Keratinocyte (primary cell): ENCODE data around the gene TMUB1. TPM values are rescaled to one million over a fixed set of nuclear protein-coding genes. Genes with fewer than 3 reads are reported as not detected.

Experiments used
- DNase-seq: peaks from one replicate; pipeline ENCODE4 v3.0.0-alpha.2; 2011; ENCODE audit warnings: low read depth, missing footprints, low spot score
- FAIRE-seq: peaks from 2 replicates; lab custom pipeline; 2011; peaks lifted over from hg19 to GRCh38; lab: Jason Lieb, UNC
- H2AFZ ChIP-seq: 2 replicates; pipeline ENCODE4 v1.6.0; 2012; ENCODE audit warnings: low read length, control low read depth, inconsistent platforms; ENCODE audit not compliant: control insufficient read depth
- H3K27ac ChIP-seq: 2 replicates; pipeline ENCODE4 v1.5.1; 2011; ENCODE audit warnings: low read length; ENCODE audit not compliant: control insufficient read depth, insufficient read depth
- H3K27me3 ChIP-seq: 3 replicates; pipeline ENCODE4 v1.6.0; 2011; ENCODE audit warnings: low read length; ENCODE audit not compliant: control insufficient read depth, insufficient read depth; ENCODE audit errors: extremely low read depth
- H3K36me3 ChIP-seq, 2 experiments: 2 replicates in 1 of 2; 3 replicates in 1 of 2; pipeline ENCODE4 v1.5.1; 2011; ENCODE audit warnings: low read length in 2 of 2, mild to moderate bottlenecking in 1 of 2; ENCODE audit not compliant: control insufficient read depth in 2 of 2, insufficient read depth in 2 of 2; ENCODE audit errors: extremely low read depth in 1 of 2
- H3K4me1 ChIP-seq: 3 replicates; pipeline ENCODE4 v1.5.1; 2011; ENCODE audit warnings: low read length; ENCODE audit not compliant: control insufficient read depth, insufficient read depth; ENCODE audit errors: extremely low read depth
- H3K4me2 ChIP-seq: 3 replicates; pipeline ENCODE4 v1.6.0; 2011; ENCODE audit warnings: low read depth, low read length; ENCODE audit not compliant: control insufficient read depth, insufficient read depth; ENCODE audit errors: extremely low read depth
- H3K4me3 ChIP-seq, 3 experiments: fragments of 200-600 bp in 1 of 3; sonication (generic) in 1 of 3; 2 replicates in 2 of 3; 3 replicates in 1 of 3; pipeline ENCODE4 v1.5.1; 2011 to 2016; ENCODE audit warnings: low read length in 3 of 3, mild to moderate bottlenecking in 3 of 3, control low read depth in 2 of 3, inconsistent platforms in 1 of 3, low read depth in 1 of 3, mixed read lengths in 1 of 3, mixed run types in 1 of 3, moderate library complexity in 1 of 3; ENCODE audit not compliant: control insufficient read depth in 2 of 3, insufficient read depth in 2 of 3; ENCODE audit errors: extremely low read depth in 1 of 3
- H3K79me2 ChIP-seq: 2 replicates; pipeline ENCODE4 v1.6.0; 2012; ENCODE audit warnings: low read length; ENCODE audit not compliant: control insufficient read depth, insufficient read depth
- H3K9ac ChIP-seq: 3 replicates; pipeline ENCODE4 v1.6.0; 2011; ENCODE audit warnings: low read length; ENCODE audit not compliant: control insufficient read depth, insufficient read depth; ENCODE audit errors: extremely low read depth
- H3K9me1 ChIP-seq: 3 replicates; pipeline ENCODE4 v1.6.0; 2011; ENCODE audit warnings: low read length; ENCODE audit not compliant: control insufficient read depth, insufficient read depth; ENCODE audit errors: extremely low read depth
- H3K9me3 ChIP-seq: 2 replicates; pipeline ENCODE4 v1.5.1; 2012; ENCODE audit warnings: low read depth, low read length; ENCODE audit not compliant: control insufficient read depth
- H4K20me1 ChIP-seq: 3 replicates; pipeline ENCODE4 v1.6.0; 2011; ENCODE audit warnings: low read length; ENCODE audit not compliant: control insufficient read depth, insufficient read depth; ENCODE audit errors: extremely low read depth
- EZH2 ChIP-seq: IDR thresholded peaks from one replicate; pipeline ENCODE4 v1.6.1; 2012; ENCODE audit warnings: inconsistent platforms, mild to moderate bottlenecking, low read length, moderate library complexity
- dilution Hi-C: fragments of 300-500 bp; cut with MboI; formaldehyde crosslinking; loops from one replicate; pipeline ENCODE4 v1.7.0; 2020; ENCODE audit warnings: low sequenced_read_pairs; ENCODE audit not compliant: extremely low pct_ligation_motif_present
- polyA plus RNA-seq, 5 experiments: library from polyadenylated mRNA; depleted of rRNA in 3 of 5; stranded (reverse) in 3 of 5; stranded (forward) in 1 of 5; unstranded in 1 of 5; fragments of >200 nt; gene quantifications; 1 replicate in 1 of 5; 2 replicates in 3 of 5; 3 replicates in 1 of 5; pipeline versions ENCODE4 v1.2.1 to v1.2.3, GENCODE V29; 2011 to 2012; ENCODE audit warnings: missing spikeins in 2 of 5, low read depth in 1 of 5, low replicate concordance in 1 of 5
- TF ChIP-seq, protein P1 (sequence below), 3 experiments: IDR thresholded peaks in 1 of 3; conservative IDR thresholded peaks in 1 of 3; optimal IDR thresholded peaks in 1 of 3; 2 replicates in 2 of 3; 3 replicates in 1 of 3; pipeline versions ENCODE3 to v1.5.1; 2011; ENCODE audit warnings: low read length in 3 of 3, mild to moderate bottlenecking in 3 of 3, moderate library complexity in 2 of 3, control low read depth in 1 of 3, inconsistent platforms in 1 of 3; ENCODE audit not compliant: insufficient read depth in 2 of 3; ENCODE audit errors: extremely low read depth in 1 of 3

TMUB1 gene
- polyA plus RNA-seq, 1 donor (not counting 4 experiments of a cell fraction or from before 2014, with no cell fraction given), result 12.2 TPM

DNA sequence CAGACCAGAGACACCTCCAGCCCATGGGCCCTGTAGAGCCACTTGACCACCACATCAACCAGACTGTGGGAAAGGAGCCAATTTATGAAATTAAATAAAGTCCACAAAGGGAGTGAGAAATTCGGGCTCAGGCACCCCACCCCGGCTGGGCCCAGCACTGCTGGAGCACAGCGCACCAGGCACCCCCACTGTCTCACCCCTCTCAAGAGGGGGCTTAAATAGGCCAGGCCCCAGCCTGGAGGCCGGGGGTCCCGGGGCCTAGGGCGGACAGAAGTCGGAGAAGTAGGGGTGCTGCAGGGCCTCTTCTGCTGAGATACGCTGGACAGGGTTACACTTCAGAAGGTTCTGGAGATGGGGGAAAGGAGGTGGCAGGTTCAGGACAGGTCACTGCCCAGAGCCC is 29.5 kb downstream of the TMUB1 start:
- dilution Hi-C loops, result no loop called here
- no peak overlapping the region for H3K9ac ChIP-seq

DNA sequence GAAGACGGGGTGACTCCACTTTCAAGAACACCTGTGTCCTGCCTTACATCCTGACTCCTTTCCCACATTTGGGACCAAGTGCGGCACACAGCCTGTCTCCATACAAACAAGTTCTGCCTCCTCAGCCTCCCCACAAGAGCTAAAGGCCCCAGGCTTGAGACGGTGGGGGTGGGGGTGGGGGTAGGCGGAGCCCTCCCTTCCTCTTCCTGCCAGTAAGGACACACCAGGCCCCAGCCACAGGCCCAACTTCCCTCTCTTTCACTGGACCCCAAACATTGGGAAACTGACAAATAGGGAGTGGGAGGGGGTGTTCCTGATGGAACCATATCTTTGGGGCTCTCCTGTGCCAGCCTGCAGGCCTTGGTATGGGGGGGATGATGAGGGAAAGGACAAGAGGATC is 30.2 kb downstream of the TMUB1 start:
- Histone ChIP-seq H3K4me1 (peaks cover 11% of the 10 kb centered on the region), H3K9me1 (no peaks in the 10 kb centered on the region), H3K4me3 (no peak overlapping the region), H4K20me1 (no peaks in the 10 kb centered on the region), H3K27me3 (peaks cover 4% of the 10 kb centered on the region), H3K9ac (no peak overlapping the region), H3K27ac (no peak overlapping the region), H3K9me3 (no peaks in the 10 kb centered on the region), H3K4me2 (no peak overlapping the region), H3K36me3 (peaks cover 3 to 7% of the 10 kb centered on the region in 2 experiments), H3K79me2 (no peaks in the 10 kb centered on the region), H2AFZ (no peak overlapping the region)
- TF ChIP-seq, protein P1, sequence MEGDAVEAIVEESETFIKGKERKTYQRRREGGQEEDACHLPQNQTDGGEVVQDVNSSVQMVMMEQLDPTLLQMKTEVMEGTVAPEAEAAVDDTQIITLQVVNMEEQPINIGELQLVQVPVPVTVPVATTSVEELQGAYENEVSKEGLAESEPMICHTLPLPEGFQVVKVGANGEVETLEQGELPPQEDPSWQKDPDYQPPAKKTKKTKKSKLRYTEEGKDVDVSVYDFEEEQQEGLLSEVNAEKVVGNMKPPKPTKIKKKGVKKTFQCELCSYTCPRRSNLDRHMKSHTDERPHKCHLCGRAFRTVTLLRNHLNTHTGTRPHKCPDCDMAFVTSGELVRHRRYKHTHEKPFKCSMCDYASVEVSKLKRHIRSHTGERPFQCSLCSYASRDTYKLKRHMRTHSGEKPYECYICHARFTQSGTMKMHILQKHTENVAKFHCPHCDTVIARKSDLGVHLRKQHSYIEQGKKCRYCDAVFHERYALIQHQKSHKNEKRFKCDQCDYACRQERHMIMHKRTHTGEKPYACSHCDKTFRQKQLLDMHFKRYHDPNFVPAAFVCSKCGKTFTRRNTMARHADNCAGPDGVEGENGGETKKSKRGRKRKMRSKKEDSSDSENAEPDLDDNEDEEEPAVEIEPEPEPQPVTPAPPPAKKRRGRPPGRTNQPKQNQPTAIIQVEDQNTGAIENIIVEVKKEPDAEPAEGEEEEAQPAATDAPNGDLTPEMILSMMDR (optimal IDR thresholded peaks at IDR 0.05 in 1 of 3, IDR thresholded peaks at IDR 0.05 in 1 of 3, conservative IDR thresholded peaks at IDR 0.05 in 1 of 3; ENCODE audit: extremely low read depth in 1 of 3, insufficient read depth in 2 of 3, low read length in 3 of 3), result no peak
- no peak for TF ChIP-seq EZH2
- DNase-seq (no peak), FAIRE-seq (no peak)
- dilution Hi-C loops, result no loop called here

More for the DNA sequence above, 29.5 kb downstream of the TMUB1 start:
- Histone ChIP-seq H3K27ac (no peak overlapping the region), H3K36me3 (peaks cover 3 to 7% of the 10 kb centered on the region in 2 experiments), H3K9me3 (no peaks in the 10 kb centered on the region), H3K4me2 (no peak overlapping the region), H3K4me1 (peaks cover 17% of the 10 kb centered on the region), H4K20me1 (no peaks in the 10 kb centered on the region), H3K27me3 (peaks cover 4% of the 10 kb centered on the region), H3K4me3 (no peak overlapping the region), H2AFZ (no peak overlapping the region), H3K79me2 (no peaks in the 10 kb centered on the region), H3K9me1 (no peaks in the 10 kb centered on the region)
- TF ChIP-seq EZH2, result no peak
- TF ChIP-seq, protein P1 (optimal IDR thresholded peaks at IDR 0.05 in 1 of 3, IDR thresholded peaks at IDR 0.05 in 1 of 3, conservative IDR thresholded peaks at IDR 0.05 in 1 of 3; ENCODE audit: extremely low read depth in 1 of 3, insufficient read depth in 2 of 3, low read length in 3 of 3), result no peak
- DNase-seq (no peak), FAIRE-seq (no peak)
